ENCODE results near the gene TCF19.

TCF19 gene

GRCh38 chr6:31203345-31203979, 45.1 kb downstream of the TCF19 start:
- no peak for TF ChIP-seq CTCF (conservative IDR thresholded peaks at IDR 0.05; ENCODE audit: low read depth)
- ChIA-PET CTCF (interaction anchor here (0.6 to 1.1 kb wide), 3 partner anchors 163 to 531 kb away, joined by 3 read pairs; partner anchors contain the start of gene DHX16), POLR2A (ENCODE audit: low non-redundant PET) (no interaction called here)
- DNase-seq (ENCODE audit: low spot score), result peak; percentile 69
- H3K27ac ChIP-seq, result no peak overlapping the region

GRCh38 chr6:31204751-31205145, 46.4 kb downstream of the TCF19 start:
- TF ChIP-seq CTCF (conservative IDR thresholded peaks at IDR 0.05; ENCODE audit: low read depth), result no peak

GRCh38 chr6:31205638-31206037, 47.2 kb downstream of the TCF19 start:
- POLR2A ChIA-PET (ENCODE audit: low non-redundant PET), result no interaction called here
- no peak for TF ChIP-seq CTCF (conservative IDR thresholded peaks at IDR 0.05; ENCODE audit: low read depth)
- no peak for DNase-seq (ENCODE audit: low spot score)
- CTCF ChIA-PET, result no interaction called here
- H3K27ac ChIP-seq, result no peak overlapping the region

More at GRCh38 chr6:31204751-31205145, 46.4 kb downstream of the TCF19 start:
- POLR2A ChIA-PET (ENCODE audit: low non-redundant PET), result no interaction called here
- peak overlapping the region; percentile 78 for H3K27ac ChIP-seq
- CTCF ChIA-PET, result no interaction called here
- DNase-seq (ENCODE audit: low spot score), result no peak

GRCh38 chr6:31208506-31208905, 50.1 kb downstream of the TCF19 start:
- H3K27ac ChIP-seq, result no peak overlapping the region
- ChIA-PET POLR2A (ENCODE audit: low non-redundant PET) (no interaction called here), CTCF (interaction anchor here (1.0 kb wide), 1 partner anchor 71 kb away, joined by 3 read pairs; no protein-coding TSS in a partner anchor)
- no peak for DNase-seq (ENCODE audit: low spot score)
- TF ChIP-seq CTCF (conservative IDR thresholded peaks at IDR 0.05; ENCODE audit: low read depth), result no peak

- ChIA-PET POLR2A (ENCODE audit: low non-redundant PET) (no interaction called here), CTCF (no interaction called here)
- no peak overlapping the region for H3K27ac ChIP-seq
- no peak for TF ChIP-seq CTCF (conservative IDR thresholded peaks at IDR 0.05; ENCODE audit: low read depth)
- no peak for DNase-seq (ENCODE audit: low spot score)
These were observed 50.7 kb downstream of the TCF19 start for GRCh38 chr6:31209137-31209536.

GRCh38 chr6:31210123-31210522, 51.7 kb downstream of the TCF19 start:
- ChIA-PET POLR2A (ENCODE audit: low non-redundant PET) (no interaction called here), CTCF (interaction anchor here (0.7 kb wide), 2 partner anchors 20 to 1107 kb away, joined by 3 to 4 read pairs; no protein-coding TSS in a partner anchor)
- DNase-seq (ENCODE audit: low spot score), result no peak
- H3K27ac ChIP-seq, result no peak overlapping the region
- no peak for TF ChIP-seq CTCF (conservative IDR thresholded peaks at IDR 0.05; ENCODE audit: low read depth)

Measured in RWPE1 (cell line).